ENCODE data around the gene ATAD1. TPM values are rescaled to one million over a fixed set of nuclear protein-coding genes. Genes with fewer than 3 reads are reported as not detected.

The ATAD1 gene
- total RNA-seq, 1 experiment from 2014 or later, result 46.7 TPM

DNA sequence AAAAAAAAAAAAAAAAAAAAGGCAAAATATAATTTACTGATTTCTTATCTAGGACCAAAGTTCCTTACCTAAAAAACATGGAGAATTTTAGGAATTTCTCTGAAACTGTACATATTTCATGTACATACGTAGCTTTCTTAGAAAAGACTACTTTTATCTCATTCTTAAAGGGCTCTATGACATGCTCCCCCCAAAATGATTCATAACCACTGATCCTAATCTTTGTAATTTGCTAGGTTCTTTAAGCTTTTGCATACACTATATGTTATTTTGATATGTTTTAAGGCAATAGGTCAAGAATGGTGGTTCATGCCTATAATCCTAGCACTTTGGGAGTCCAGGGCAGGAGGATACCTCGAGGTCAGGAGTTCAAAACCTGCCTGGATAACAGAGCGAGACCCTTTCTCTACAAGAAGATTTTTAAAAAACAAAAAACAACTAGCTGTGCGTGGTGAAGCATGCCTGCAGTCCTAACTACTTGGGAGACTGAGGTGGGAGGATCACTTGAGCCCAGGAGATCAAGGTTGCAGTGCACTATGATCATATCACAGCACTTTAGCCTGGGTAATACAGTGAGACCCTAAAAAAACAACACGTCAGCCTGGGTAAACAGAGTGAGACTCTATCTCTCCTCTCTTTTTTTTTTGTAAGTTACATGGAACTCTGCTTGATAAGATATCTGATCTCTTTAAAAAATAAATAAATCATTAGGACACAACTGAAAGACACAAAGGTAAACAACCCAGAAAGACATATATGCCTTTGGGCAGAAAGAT is 54.8 kb downstream of the ATAD1 start:
- no peaks in the 10 kb centered on the region for H3K9me3 Mint-ChIP-seq
- H3K4me1 Mint-ChIP-seq, result peaks cover 14% of the 10 kb centered on the region
- TF ChIP-seq, protein P1, sequence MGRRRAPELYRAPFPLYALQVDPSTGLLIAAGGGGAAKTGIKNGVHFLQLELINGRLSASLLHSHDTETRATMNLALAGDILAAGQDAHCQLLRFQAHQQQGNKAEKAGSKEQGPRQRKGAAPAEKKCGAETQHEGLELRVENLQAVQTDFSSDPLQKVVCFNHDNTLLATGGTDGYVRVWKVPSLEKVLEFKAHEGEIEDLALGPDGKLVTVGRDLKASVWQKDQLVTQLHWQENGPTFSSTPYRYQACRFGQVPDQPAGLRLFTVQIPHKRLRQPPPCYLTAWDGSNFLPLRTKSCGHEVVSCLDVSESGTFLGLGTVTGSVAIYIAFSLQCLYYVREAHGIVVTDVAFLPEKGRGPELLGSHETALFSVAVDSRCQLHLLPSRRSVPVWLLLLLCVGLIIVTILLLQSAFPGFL (CRISPR knock-in tag; IDR thresholded peaks at IDR 0.05; ENCODE audit: borderline replicate concordance), result no peak
- TF ChIP-seq EMX1 (CRISPR knock-in tag; IDR thresholded peaks at IDR 0.05), result no peak
- no peak for TF ChIP-seq GABPB1 (CRISPR knock-in tag; IDR thresholded peaks at IDR 0.05)
- TF ChIP-seq, protein P2, sequence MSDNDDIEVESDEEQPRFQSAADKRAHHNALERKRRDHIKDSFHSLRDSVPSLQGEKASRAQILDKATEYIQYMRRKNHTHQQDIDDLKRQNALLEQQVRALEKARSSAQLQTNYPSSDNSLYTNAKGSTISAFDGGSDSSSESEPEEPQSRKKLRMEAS (CRISPR knock-in tag; IDR thresholded peaks at IDR 0.05), result no peak
- ATAC-seq (no peak), DNase-seq (ENCODE audit: low spot score) (no peak)
- no peaks in the 10 kb centered on the region for H3K27me3 Mint-ChIP-seq (ENCODE audit: low read depth)
- ChIA-PET POLR2A (no interaction called here), CTCF (no interaction called here)
- no peak overlapping the region for H3K27ac Mint-ChIP-seq
- no peak overlapping the region for H3K4me3 Mint-ChIP-seq
- H3K36me3 Mint-ChIP-seq, result peaks cover 9% of the 10 kb centered on the region

DNA sequence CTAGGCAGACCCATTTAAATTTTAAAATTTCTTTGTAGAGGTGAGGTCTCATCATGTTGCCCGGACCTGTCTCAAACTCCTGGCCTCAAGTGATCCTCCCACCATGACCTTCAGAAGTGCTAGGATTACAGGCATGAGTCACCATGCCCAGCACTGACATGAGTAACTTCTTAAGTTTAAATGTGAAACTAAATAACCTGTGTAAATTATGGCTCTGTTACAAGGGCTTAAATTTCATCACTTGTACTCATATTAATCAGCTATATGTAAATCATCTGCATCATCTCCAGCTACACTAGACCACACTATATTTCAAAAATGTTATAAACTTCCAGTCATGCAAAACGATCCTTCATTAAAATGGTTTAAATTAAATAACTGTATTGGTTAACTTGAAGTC is 56.1 kb downstream of the ATAD1 start:
- Mint-ChIP-seq H3K9me3 (no peaks in the 10 kb centered on the region), H3K4me1 (peaks cover 6% of the 10 kb centered on the region), H3K27ac (0 out of 2 replicates have a peak overlapping the region, but pooled peaks have one; percentile 3), H3K36me3 (peaks cover 4% of the 10 kb centered on the region), H3K27me3 (ENCODE audit: low read depth) (no peaks in the 10 kb centered on the region), H3K4me3 (no peak overlapping the region)
- ChIA-PET POLR2A (no interaction called here), CTCF (interaction anchor here (1.9 kb wide), 1 partner anchor 12 kb away, joined by 6 read pairs; no protein-coding TSS in a partner anchor)
- DNase-seq (ENCODE audit: low spot score), result no peak
- ATAC-seq, result no peak
- TF ChIP-seq TEAD1 (CRISPR knock-in tag; IDR thresholded peaks at IDR 0.05) (no peak), NR2C2 (CRISPR knock-in tag; IDR thresholded peaks at IDR 0.05) (no peak), IRF2 (CRISPR knock-in tag; IDR thresholded peaks at IDR 0.05; ENCODE audit: borderline replicate concordance, low read depth) (no peak), EMX1 (CRISPR knock-in tag; IDR thresholded peaks at IDR 0.05) (no peak), NFATC4 (CRISPR knock-in tag; IDR thresholded peaks at IDR 0.05) (no peak), ATF1 (CRISPR knock-in tag; IDR thresholded peaks at IDR 0.05) (no peak)
- TF ChIP-seq, protein P3, sequence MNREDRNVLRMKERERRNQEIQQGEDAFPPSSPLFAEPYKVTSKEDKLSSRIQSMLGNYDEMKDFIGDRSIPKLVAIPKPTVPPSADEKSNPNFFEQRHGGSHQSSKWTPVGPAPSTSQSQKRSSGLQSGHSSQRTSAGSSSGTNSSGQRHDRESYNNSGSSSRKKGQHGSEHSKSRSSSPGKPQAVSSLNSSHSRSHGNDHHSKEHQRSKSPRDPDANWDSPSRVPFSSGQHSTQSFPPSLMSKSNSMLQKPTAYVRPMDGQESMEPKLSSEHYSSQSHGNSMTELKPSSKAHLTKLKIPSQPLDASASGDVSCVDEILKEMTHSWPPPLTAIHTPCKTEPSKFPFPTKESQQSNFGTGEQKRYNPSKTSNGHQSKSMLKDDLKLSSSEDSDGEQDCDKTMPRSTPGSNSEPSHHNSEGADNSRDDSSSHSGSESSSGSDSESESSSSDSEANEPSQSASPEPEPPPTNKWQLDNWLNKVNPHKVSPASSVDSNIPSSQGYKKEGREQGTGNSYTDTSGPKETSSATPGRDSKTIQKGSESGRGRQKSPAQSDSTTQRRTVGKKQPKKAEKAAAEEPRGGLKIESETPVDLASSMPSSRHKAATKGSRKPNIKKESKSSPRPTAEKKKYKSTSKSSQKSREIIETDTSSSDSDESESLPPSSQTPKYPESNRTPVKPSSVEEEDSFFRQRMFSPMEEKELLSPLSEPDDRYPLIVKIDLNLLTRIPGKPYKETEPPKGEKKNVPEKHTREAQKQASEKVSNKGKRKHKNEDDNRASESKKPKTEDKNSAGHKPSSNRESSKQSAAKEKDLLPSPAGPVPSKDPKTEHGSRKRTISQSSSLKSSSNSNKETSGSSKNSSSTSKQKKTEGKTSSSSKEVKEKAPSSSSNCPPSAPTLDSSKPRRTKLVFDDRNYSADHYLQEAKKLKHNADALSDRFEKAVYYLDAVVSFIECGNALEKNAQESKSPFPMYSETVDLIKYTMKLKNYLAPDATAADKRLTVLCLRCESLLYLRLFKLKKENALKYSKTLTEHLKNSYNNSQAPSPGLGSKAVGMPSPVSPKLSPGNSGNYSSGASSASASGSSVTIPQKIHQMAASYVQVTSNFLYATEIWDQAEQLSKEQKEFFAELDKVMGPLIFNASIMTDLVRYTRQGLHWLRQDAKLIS (CRISPR knock-in tag; IDR thresholded peaks at IDR 0.05; ENCODE audit: borderline replicate concordance), result no peak
- TF ChIP-seq, protein P4, sequence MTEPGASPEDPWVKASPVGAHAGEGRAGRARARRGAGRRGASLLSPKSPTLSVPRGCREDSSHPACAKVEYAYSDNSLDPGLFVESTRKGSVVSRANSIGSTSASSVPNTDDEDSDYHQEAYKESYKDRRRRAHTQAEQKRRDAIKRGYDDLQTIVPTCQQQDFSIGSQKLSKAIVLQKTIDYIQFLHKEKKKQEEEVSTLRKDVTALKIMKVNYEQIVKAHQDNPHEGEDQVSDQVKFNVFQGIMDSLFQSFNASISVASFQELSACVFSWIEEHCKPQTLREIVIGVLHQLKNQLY (CRISPR knock-in tag; IDR thresholded peaks at IDR 0.05), result no peak

DNA sequence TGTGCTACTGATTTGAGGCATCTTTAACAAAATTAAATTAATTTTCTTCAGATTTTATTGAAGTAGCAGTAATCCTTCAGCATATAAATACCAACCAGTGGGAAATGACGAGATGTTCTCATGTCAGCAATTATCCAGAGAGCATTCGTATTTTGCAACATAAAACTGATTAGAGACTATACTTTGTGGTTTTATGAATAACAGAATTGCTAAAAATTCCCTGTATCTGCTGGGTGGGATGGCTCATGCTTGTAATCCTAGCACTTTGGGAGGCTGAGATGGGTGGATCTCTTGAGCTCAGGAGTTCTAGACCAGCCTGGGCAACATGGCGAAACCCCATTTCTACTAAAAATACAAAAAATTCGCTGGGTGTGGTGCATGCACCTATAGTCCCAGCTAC is 56.9 kb downstream of the ATAD1 start:
- Mint-ChIP-seq H3K4me1 (peaks cover 5% of the 10 kb centered on the region), H3K36me3 (peaks cover 6% of the 10 kb centered on the region; the same call in 1 of the 2 replicates), H3K9me3 (no peaks in the 10 kb centered on the region), H3K27me3 (ENCODE audit: low read depth) (no peaks in the 10 kb centered on the region), H3K27ac (no peak overlapping the region), H3K4me3 (no peak overlapping the region)
- no peak for ATAC-seq
- no peak for DNase-seq (ENCODE audit: low spot score)
- CTCF ChIA-PET, result interaction anchor here (1.0 to 1.9 kb wide), 2 partner anchors 11 to 26 kb away, joined by 4 to 6 read pairs; no protein-coding TSS in a partner anchor
- POLR2A ChIA-PET, result no interaction called here
- TF ChIP-seq, protein P5, sequence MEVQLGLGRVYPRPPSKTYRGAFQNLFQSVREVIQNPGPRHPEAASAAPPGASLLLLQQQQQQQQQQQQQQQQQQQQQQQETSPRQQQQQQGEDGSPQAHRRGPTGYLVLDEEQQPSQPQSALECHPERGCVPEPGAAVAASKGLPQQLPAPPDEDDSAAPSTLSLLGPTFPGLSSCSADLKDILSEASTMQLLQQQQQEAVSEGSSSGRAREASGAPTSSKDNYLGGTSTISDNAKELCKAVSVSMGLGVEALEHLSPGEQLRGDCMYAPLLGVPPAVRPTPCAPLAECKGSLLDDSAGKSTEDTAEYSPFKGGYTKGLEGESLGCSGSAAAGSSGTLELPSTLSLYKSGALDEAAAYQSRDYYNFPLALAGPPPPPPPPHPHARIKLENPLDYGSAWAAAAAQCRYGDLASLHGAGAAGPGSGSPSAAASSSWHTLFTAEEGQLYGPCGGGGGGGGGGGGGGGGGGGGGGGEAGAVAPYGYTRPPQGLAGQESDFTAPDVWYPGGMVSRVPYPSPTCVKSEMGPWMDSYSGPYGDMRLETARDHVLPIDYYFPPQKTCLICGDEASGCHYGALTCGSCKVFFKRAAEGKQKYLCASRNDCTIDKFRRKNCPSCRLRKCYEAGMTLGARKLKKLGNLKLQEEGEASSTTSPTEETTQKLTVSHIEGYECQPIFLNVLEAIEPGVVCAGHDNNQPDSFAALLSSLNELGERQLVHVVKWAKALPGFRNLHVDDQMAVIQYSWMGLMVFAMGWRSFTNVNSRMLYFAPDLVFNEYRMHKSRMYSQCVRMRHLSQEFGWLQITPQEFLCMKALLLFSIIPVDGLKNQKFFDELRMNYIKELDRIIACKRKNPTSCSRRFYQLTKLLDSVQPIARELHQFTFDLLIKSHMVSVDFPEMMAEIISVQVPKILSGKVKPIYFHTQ (CRISPR knock-in tag; IDR thresholded peaks at IDR 0.05), result no peak
- TF ChIP-seq, protein P1 (CRISPR knock-in tag; IDR thresholded peaks at IDR 0.05; ENCODE audit: borderline replicate concordance), result no peak
- TF ChIP-seq MYBL2 (CRISPR knock-in tag; IDR thresholded peaks at IDR 0.05) (no peak), SMAD4 (CRISPR knock-in tag; IDR thresholded peaks at IDR 0.05) (no peak)
- TF ChIP-seq, protein P6, sequence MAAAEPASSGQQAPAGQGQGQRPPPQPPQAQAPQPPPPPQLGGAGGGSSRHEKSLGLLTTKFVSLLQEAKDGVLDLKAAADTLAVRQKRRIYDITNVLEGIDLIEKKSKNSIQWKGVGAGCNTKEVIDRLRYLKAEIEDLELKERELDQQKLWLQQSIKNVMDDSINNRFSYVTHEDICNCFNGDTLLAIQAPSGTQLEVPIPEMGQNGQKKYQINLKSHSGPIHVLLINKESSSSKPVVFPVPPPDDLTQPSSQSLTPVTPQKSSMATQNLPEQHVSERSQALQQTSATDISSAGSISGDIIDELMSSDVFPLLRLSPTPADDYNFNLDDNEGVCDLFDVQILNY (CRISPR knock-in tag; IDR thresholded peaks at IDR 0.05), result no peak
- TF ChIP-seq, protein P7, sequence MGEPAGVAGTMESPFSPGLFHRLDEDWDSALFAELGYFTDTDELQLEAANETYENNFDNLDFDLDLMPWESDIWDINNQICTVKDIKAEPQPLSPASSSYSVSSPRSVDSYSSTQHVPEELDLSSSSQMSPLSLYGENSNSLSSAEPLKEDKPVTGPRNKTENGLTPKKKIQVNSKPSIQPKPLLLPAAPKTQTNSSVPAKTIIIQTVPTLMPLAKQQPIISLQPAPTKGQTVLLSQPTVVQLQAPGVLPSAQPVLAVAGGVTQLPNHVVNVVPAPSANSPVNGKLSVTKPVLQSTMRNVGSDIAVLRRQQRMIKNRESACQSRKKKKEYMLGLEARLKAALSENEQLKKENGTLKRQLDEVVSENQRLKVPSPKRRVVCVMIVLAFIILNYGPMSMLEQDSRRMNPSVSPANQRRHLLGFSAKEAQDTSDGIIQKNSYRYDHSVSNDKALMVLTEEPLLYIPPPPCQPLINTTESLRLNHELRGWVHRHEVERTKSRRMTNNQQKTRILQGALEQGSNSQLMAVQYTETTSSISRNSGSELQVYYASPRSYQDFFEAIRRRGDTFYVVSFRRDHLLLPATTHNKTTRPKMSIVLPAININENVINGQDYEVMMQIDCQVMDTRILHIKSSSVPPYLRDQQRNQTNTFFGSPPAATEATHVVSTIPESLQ (CRISPR knock-in tag; IDR thresholded peaks at IDR 0.05), result no peak

All from WTC11 (cell line).